Measurements from ENCODE around the gene MAFF. TPM values are rescaled to one million over a fixed set of nuclear protein-coding genes. Genes with fewer than 3 reads are reported as not detected.
"Not testable (repeated sequence)": the region's sequence is repeated elsewhere in the genome, so short reads cannot be mapped to it uniquely, and the experiment has no call there.

Gene MAFF
- total RNA-seq, 2 experiments from 2014 or later = 11.8 to 12.3 TPM

DNA sequence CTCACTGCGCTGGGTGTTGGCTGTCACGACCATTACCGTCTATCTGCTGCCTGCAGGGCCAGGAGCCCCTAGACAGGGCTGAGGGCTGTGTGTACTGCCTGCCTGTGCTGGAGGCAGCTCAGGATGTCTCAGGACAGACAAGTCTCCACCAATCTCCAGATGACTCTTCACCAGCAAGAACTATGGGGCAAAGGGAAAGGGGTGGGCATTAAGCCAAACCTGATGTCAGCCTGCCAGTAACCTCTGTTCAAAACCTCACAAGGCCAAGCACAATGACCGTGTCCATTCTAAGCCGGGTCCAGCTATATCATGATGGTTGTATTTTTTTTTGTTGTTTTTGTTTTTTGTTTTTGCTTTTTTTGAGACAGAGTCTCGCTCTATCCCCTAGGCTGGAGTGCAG, 31.6 kb downstream of the MAFF start:
- CTCF ChIA-PET = no interaction called here
- POLR2A ChIA-PET = no interaction called here

DNA sequence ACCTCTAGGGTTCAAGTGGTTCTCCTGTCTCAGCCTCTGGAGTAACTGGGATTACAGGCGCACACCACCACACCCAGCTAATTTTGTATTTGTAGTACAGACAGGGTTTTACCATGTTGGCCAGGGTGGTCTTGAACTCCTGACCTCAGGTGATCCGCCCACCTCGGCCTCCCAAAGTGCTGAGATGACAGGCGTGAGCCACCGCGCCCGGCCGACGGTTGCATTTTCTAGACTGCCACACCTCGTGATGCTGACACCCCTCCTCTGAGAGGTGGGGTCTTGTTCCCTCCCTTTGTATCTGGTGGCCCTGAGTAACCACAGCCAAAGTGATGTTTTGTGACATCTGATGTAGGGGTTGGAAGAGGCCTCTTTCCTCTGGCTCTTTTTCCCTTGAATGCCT, 32.1 kb downstream of the MAFF start:
- CTCF ChIA-PET, POLR2A ChIA-PET: not testable (repeated sequence)

GRCh38 chr22:38235240-38235850, 33.6 kb downstream of the MAFF start:
- ChIA-PET CTCF (interaction anchor here (1.0 to 1.8 kb wide), 2 partner anchors 118 to 183 kb away, joined by 3 to 5 read pairs; no protein-coding TSS in a partner anchor), POLR2A (no interaction called here)

DNA sequence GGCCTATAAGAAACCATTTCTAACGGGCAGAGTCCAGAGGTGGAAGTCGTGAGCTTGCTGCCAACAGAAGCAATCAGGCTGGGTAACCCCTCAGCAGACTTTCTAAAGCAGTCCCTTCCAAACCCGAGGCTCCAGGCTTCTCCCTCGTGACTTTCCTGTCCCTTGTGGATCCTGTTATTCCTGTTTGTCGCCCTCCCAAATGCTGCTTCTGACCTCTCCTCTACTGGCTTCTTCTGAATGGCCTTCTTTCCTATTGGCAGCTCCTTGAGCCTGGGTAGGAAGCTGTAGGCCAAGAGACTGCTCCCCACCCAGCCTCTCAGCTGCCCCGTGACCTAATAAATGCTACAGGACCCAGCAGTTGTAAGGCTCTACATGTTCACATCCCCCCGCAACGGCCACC, 35.0 kb downstream of the MAFF start:
- ChIA-PET POLR2A (no interaction called here), CTCF (interaction anchor here (1.5 kb wide), 1 partner anchor 15 kb away, joined by 3 read pairs; no protein-coding TSS in a partner anchor)

- ChIA-PET POLR2A (no interaction called here), CTCF (no interaction called here)
These were observed 36.8 kb downstream of the MAFF start for GRCh38 chr22:38238519-38239071.

- POLR2A ChIA-PET = no interaction called here
- CTCF ChIA-PET = no interaction called here
These were observed 37.4 kb downstream of the MAFF start for GRCh38 chr22:38239101-38239761.

- ChIA-PET CTCF (no interaction called here), POLR2A (no interaction called here)
These were observed 39.0 kb downstream of the MAFF start for GRCh38 chr22:38240734-38241252.

- POLR2A ChIA-PET = interaction anchor here (0.6 kb wide), 1 partner anchor 329 kb away, joined by 5 read pairs; no protein-coding TSS in a partner anchor
- CTCF ChIA-PET = no interaction called here
These were observed 41.4 kb downstream of the MAFF start for GRCh38 chr22:38243007-38243765.

- ChIA-PET CTCF (interaction anchor here (1.0 kb wide), 1 partner anchor 192 kb away, joined by 3 read pairs; no protein-coding TSS in a partner anchor), POLR2A (no interaction called here)
These were observed 42.3 kb downstream of the MAFF start for GRCh38 chr22:38244106-38244505.

DNA sequence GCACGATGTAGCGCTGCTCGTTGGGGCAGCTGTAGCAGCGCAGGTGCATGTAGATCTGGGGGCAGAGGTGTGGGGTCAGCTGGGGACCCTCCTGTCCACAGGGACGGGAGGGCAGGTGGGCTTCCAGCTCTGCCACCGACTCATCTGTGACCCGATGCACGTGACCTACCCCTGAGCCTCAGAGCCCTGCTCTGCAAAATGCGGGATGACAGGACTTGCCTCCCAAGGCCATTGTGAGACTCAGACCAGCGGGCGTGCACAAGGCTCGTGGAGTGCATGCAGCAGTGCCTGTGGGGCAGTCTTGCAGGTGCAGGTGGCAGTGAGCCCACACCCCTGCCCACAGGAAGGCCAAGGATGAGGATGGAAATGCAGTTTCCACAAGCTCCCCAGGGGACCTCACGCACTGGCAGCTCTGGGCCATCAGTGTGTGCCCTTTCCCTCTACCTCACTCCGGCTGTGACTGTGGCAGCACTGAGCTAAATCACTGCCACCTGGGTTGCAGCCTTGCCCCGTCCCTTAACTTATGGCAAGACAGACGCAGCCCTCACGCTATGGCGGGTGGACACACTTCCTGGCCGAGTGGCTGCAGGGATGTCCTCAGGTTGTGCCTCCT, 44.4 kb downstream of the MAFF start:
- CTCF ChIA-PET = interaction anchor here (0.5 kb wide), 1 partner anchor 438 kb away, joined by 4 read pairs; no protein-coding TSS in a partner anchor
- POLR2A ChIA-PET = no interaction called here

GRCh38 chr22:38246692-38247091, 44.9 kb downstream of the MAFF start:
- CTCF ChIA-PET = interaction anchor here (0.5 kb wide), 1 partner anchor 437 kb away, joined by 4 read pairs; no protein-coding TSS in a partner anchor
- POLR2A ChIA-PET = no interaction called here

GRCh38 chr22:38247713-38248112, 45.9 kb downstream of the MAFF start:
- ChIA-PET POLR2A (no interaction called here), CTCF (no interaction called here)

- ChIA-PET POLR2A (no interaction called here), CTCF (no interaction called here)
These were observed 46.5 kb downstream of the MAFF start for GRCh38 chr22:38248280-38248679.

- ChIA-PET POLR2A (no interaction called here), CTCF (no interaction called here)
These were observed 47.5 kb downstream of the MAFF start for GRCh38 chr22:38249301-38249700.

DNA sequence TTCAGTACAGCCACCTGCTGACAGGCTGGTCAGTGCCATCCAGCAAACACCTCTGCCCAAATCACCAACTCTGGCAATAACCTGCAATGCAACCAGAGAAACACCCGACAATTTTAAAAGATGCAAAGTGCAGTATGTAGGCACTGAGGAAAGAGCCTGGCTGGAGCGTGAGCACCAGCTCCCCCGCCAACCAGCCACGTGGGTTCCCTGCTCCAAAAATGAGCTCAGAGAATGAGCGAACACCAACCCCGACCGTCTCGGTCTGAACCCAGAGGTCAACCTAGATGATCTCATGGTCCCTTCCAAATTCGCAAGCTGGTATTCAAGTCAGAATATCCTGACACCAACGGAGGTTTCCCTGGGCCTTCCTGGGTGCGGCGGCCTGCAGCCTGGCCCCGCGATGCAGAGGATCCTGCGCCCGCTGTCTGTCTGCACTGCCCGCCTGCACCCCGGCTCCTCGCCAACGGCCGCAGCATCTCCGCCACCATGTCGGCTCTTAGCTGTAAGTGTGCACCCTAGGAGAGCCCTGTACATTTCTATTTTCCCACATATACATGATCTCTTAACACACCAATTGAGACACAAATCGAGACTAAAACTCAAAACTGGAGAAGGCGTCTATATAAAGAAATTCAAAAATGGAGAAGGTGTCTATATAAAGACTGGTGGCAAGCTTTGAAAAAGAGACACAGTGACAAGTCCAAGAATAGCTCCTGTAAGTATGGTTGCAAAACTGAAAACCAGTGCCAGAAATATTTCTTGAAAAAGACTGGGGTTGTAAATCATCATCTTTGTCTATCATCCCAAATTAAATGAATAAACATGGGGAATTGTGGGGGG, 48.2 kb downstream of the MAFF start:
- ChIA-PET POLR2A (no interaction called here), CTCF (no interaction called here)

- ChIA-PET POLR2A (no interaction called here), CTCF (interaction anchor here (1.2 kb wide), 1 partner anchor 14 kb away, joined by 3 read pairs; no protein-coding TSS in a partner anchor)
These were observed 49.0 kb downstream of the MAFF start for GRCh38 chr22:38250643-38251340.

- ChIA-PET POLR2A (no interaction called here), CTCF (interaction anchor here (1.2 kb wide), 1 partner anchor 14 kb away, joined by 3 read pairs; no protein-coding TSS in a partner anchor)
These were observed 49.5 kb downstream of the MAFF start for GRCh38 chr22:38251341-38251692.

DNA sequence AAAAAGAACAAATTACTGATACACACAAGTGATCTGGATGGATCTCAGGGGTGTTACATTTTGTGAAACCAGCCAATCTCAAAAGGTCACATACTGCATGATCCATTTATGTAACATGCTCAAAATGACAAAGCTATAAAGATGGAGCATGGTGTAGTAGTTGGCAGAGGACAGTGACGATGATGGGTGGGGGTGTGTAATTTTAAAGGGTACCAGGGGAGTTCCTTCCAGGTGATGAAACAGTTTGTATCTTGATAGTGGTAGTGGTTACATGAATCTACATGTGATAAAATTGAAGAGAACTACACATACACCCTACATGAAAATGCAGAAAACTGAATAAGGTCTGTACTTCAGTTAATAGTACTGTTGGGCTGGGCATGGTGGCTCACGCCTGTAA, 53.9 kb downstream of the MAFF start:
- CTCF ChIA-PET = interaction anchor here (0.6 kb wide), 1 partner anchor 74 kb away, joined by 4 read pairs; no protein-coding TSS in a partner anchor
- POLR2A ChIA-PET = no interaction called here

Measured in activated CD8-positive, alpha-beta memory T cell treated with anti-CD3 and anti-CD28 coated beads for 36 hours (primary cell).